Left renal cortex interstitium (tissue), 4 donors: ENCODE data around the gene GRIK2. TPM values are rescaled to one million over a fixed set of nuclear protein-coding genes. Genes with fewer than 3 reads are reported as not detected.

Experiments used
- DNase-seq, 4 donors: peaks; one replicate each; pipeline ENCODE4 v3.0.0-alpha.2; 2013; ENCODE audit warnings: low read depth in 4 of 4, low spot score in 2 of 4, missing footprints in 1 of 4
- polyA plus RNA-seq, 4 donors: library from polyadenylated mRNA; unstranded; fragments of 120-200 nt; gene quantifications; one replicate each; pipeline ENCODE4 v1.2.1, GENCODE V29; 2013; ENCODE audit not compliant: insufficient read length in 4 of 4

GRIK2 gene
- polyA plus RNA-seq, 4 donors = 12.1 to 17.8 (median 13.0) TPM

DNA sequence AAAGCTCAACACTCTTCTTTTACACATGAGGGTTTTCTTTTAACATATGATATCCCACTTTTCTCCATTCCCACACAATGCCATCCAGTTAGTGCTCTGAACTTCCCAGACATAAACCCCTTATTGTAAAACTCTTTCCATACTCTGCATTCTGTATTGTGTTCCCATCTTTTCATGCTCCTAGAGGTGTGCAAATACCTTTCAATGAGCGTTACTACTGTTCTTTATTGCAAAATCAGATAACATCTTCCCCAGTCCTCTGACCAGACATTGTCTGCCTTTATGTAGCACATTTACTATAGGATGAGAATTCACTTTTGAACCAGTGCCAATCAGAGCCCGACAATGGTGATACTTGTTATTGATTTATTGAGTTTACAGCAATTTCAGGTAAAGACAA is 296.2 kb downstream of the GRIK2 start:
- no peak for DNase-seq

DNA sequence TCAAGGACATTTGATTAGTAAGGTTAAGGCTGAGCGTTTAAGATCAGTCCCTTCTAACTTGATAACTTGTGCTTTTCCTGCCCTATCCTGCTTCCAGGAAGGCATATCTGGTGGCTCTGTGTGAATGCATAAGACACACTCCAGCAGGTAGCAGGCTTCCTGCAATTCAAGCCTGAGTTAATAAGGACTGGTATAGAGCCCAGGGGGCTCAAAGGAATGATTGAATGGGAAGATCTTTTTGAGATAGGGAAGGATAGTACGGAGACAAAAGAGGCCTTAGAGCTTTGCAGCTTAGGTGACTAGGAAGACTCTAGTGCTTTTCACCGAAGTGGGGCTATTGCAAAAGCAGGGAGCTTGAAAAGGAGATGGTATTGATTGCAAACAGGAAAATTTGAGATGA is 307.1 kb downstream of the GRIK2 start:
- DNase-seq = no peak

DNA sequence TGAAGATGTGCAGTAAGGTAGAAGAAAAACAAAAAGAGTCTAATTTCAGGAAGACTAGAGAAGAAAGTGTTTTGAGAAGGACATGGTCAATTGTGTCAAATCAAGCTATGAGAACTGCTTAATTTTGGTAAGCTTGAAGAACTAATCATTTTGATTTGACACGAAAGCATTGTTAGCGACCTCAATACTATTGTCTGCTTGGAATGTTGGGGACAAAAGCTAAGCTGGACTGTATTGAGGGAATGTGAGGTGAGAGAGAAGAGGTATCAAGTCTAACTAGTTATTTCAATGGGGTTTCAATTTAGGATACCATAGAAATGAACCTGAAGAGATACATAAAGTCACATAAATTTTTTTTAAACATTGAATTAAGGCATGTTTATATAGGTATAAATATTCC is 309.8 kb downstream of the GRIK2 start:
- no peak for DNase-seq

GRCh38 chr6:101705866-101706265 is 312.4 kb downstream of the GRIK2 start:
- no peak for DNase-seq

GRCh38 chr6:101706576-101706975 is 313.1 kb downstream of the GRIK2 start:
- no peak for DNase-seq

DNA sequence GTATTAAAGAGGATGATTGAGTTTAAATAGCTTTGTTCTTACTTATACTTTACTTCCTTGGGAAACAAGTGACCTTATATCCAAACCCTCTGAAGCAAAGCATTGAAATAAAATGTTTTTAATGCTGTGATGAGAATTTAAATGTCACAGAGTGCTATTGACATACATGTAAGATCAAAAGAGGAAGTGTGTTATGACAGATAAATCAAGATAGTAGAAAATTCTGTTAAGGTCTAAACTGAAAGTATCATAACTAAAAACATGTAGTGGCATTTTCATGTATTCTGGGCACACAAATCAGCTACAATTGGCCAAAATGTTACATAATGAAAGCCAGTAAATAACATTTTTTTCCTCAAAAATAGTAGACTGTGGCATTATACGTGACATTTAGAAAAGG is 318.0 kb downstream of the GRIK2 start:
- DNase-seq = no peak

DNA sequence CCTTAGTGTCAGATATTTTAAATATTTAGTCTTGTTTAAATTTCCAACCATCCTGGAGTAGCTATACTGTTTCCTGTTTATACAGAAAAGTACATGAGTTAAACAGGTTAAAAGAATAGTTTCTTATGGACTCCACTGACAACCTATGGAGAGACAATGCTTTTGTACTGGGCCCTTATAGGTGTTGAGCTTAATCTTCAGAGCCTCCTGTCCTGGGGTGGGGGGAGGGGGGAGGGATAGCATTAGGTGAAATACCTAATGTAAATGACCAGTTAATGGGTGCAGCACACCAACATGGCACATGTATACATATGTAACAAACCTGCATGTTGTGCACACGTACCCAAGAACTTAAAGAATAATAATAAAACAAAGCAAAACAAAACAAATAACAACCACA is 322.9 kb downstream of the GRIK2 start:
- no peak for DNase-seq

DNA sequence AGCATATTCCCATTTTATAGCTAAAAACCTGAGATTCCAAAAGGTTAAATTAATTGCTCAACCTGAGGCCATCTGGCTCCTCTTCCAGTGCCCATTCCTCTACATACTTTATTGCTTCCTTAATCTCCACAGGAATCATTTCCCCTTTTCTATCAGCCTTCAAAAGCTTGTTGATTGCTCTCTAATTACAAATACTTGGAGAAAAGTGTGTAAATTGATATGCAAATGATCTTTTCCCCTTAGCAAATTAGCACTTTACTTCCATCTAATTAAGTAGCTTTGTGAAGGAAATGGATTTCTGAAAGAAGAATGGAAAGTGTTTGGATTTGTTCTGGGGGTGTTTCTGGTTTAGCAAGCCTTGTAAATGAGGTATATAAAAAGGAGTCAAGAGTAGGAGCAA is 323.3 kb downstream of the GRIK2 start:
- no peak for DNase-seq

- no peak for DNase-seq
Measured at GRCh38 chr6:101719521-101719920, 326.0 kb downstream of the GRIK2 start.

DNA sequence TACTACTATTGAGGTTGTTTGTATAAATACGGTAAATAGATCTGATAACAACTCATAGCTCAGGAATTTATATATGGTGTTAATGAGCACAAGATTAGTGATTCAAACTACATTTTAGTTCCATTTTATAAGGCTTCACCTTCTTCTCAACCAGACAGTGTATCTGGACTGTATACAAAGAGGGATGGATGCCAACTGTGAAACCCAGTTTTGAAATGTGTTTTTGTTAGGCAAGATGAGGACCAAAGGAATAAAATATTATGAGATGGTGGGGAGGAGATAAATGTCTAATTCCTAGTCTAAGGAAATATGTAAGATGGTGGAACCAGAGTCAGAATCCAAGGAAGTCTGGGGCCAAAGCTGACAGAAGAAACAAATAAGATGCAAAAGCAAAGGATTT is 329.0 kb downstream of the GRIK2 start:
- no peak for DNase-seq

GRCh38 chr6:101722991-101723579 is 329.6 kb downstream of the GRIK2 start:
- DNase-seq = no peak

GRCh38 chr6:101728388-101728787 is 334.9 kb downstream of the GRIK2 start:
- no peak for DNase-seq

DNA sequence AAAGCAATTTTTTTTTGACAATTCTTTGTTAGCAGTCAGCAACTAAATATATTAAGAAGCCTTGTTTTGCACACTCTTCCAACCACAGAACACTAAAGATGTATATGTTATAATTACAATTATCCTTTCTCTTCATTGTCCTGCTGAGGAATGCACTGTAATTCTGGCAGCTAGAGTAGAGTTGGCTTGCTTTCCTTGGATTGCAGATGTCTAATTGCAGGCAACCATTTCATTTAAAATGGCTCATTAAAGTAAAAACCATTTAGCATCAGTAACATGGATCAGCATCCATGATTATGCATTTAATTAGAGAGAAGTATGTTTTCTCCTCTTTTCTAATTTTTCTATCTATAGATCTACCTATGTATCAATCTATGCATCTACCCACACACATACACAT is 335.4 kb downstream of the GRIK2 start:
- no peak for DNase-seq

GRCh38 chr6:101730954-101731353 is 337.4 kb downstream of the GRIK2 start:
- no peak for DNase-seq

GRCh38 chr6:101733899-101734298 is 340.4 kb downstream of the GRIK2 start:
- no peak for DNase-seq

- DNase-seq = no peak
Measured at GRCh38 chr6:101738481-101738880, 345.0 kb downstream of the GRIK2 start.

DNA sequence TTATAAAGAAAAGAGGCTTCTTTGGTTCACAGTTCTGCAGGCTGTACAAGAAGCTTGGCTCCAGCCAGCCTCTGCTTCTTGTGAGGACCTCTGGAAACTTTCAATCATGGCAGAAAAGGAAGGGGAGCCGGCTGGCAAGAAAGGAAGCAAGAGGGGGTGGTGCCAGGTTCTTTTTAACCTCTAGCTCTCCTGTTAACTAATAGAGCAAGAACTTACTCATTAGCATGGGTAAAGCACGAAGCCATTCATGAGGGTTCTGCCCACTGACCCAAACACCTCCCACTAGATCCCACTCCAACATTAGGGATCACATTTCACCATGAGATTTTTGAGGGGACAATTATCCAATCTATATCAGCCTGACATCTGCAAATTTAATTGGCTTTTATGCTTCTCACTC is 347.1 kb downstream of the GRIK2 start:
- no peak for DNase-seq

DNA sequence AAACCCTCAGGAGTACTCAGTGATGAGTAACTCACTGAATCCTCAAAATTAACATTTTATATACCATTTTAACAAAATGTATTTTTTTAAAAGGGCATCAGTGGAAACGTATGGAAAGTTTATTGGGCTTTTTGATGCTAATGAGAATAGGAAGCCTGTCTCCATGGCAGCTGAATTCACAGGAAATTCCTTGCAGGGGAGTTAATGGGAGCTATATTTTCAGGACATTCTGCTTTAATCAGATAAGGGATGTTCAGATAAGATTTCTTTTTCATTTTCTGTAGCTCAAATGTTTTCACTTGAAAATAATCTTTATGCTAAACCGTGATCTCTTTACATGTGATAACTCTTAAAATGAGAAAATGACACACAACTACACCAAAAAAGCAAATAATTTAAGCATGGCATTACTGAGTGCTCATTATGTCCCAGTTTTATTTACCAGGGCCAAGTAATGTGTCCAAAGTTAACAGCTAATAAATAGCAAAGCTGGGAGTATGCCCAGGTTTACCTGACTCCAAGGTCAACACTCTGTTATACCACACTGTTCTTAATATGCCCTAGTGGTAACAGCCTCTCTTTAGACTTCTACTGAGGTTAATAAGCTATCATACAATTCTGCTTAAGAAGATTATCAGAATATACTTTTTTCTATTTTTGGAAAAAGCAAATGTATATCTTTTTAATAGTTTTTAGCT is 348.1 kb downstream of the GRIK2 start:
- no peak for DNase-seq

DNA sequence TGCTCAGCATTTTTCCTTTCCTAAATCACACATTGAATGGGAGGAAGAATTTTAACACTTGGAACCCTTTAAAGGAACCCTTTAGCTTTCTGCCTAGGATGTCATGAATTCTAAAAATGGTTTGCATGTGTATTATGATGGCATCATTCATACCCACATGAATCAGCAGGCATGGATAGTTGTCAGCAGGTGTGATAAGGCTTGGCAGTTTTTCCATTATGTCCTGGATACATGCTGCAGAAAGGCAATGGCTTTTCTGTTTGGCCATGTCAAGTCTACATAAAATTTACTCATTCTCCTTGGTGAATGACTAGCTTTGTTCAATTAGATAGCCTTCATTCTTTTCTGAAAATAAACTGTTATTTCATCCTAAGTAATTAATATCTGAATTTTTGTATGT is 353.7 kb downstream of the GRIK2 start:
- DNase-seq = no peak

DNA sequence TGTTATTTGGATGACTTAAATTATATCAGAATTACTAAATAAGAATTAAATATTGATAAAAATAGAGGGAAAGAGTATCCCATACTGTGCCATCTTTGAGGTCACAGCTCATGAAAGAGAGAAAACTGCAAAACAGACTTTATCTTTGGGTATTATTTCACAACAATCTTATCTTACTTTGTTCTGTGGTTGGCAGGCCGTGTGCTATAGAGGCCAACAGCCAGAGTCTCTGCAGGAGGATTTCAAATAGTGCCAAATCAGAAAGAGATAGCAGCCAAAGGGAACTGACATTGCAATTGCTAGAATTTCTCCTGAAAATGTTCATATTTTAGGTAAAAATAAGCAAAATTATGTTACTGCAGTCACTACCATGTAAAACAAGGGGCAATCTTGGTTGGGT is 354.2 kb downstream of the GRIK2 start:
- DNase-seq = no peak

DNA sequence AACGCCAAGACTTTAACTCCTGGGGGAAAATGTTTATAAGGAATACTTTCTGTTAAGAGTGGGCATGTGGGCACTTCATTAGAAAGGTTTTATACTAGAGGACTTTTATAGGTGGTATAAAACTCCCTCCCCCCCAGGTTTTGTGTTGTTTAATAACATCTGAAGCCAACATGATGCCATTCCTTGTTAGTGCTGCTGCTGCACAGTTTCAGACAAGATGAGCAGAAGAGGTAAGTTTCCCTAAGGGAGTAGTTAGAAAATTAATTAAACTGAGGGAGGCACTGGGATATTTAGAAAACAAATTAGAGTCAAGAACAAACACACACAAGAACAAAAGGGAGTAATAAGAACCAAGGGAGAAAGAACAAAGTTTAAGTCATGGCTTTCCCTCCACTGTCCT is 362.4 kb downstream of the GRIK2 start:
- DNase-seq = no peak

DNA sequence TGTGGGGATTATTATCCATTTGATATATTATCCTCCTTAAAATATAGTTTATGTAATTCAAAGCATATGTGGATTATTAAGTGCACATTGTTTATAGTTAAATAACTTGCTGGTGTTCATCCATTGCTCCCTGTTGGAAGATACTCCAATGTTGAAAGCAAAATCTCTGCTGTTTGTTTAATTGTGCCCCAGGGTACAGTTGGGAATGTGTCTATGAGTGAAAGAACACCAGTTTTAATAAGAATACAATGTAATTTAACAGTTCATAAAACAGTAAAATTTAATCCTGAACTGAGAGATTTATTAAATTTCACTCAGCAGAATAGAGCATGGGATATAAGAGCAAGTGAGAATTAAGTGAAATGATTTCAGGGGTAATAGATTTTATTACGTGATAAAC is 364.9 kb downstream of the GRIK2 start:
- DNase-seq = no peak
